Epithelial cell of esophagus (primary cell): Measurements from ENCODE around the gene IL13.

Experiments used
- DNase-seq: peaks from one replicate; pipeline ENCODE4 v3.0.0; 2010; ENCODE audit warnings: low read depth
- H3K4me3 ChIP-seq: 2 replicates; pipeline ENCODE4 v1.5.1; 2011; ENCODE audit warnings: mild to moderate bottlenecking, low read length, control low read depth
- TF ChIP-seq, protein P1 (sequence below): IDR thresholded peaks from 2 replicates; pipeline ENCODE4 v1.5.1; 2011; ENCODE audit warnings: low read depth, mild to moderate bottlenecking, low read length, control low read depth, inconsistent platforms; ENCODE audit not compliant: insufficient read depth; ENCODE audit errors: missing control alignments

IL13 gene

DNA sequence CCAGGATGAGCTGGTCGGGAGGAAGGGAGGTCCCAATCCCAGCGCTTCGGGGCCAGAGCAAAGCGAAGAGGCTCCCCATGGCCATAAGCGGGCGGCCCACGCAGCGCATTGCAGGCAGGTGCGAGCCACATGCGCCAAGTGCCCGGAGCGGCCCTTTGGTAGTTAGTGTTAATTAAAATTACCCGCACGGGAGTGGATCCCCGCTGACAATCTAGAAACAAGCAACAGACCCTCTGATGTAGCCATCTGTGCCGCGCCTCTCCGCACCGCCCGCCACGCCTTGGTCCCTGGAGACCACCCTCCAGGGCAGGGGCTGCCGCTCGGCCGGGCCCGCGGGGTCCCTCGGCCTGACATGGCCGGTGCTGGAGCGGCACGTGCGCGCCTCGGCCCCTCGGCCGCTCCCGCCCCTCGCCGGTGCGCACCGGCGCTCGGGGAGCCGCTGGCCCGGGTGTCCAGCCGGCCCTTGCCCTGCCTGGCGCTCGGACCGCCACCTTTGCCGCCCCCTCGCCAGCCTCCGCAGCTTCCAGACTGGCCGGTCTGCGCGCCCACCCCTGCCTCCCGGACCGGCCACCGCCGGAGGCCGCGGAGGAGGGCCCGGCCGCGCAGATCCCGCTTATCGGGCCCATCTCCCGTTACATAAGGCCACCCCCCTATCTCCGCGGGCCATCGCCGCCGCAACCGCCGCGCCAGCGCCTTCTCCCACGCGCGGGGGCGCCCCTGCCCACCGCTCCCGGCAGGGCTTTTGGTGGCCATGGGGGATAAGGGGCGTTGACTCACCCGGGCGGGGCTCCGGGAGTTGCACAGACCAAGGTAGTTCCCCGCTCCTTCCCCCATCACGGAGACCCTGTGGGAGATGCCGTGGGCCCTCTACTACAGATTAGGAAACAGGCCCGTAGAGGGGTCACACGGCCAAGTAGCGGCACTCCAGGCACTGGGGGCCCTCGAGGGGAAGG, 1.9 kb upstream of the IL13 start:
- peak overlapping the region; percentile 16 for H3K4me3 ChIP-seq
- DNase-seq: peak; percentile 24
- TF ChIP-seq, protein P1, sequence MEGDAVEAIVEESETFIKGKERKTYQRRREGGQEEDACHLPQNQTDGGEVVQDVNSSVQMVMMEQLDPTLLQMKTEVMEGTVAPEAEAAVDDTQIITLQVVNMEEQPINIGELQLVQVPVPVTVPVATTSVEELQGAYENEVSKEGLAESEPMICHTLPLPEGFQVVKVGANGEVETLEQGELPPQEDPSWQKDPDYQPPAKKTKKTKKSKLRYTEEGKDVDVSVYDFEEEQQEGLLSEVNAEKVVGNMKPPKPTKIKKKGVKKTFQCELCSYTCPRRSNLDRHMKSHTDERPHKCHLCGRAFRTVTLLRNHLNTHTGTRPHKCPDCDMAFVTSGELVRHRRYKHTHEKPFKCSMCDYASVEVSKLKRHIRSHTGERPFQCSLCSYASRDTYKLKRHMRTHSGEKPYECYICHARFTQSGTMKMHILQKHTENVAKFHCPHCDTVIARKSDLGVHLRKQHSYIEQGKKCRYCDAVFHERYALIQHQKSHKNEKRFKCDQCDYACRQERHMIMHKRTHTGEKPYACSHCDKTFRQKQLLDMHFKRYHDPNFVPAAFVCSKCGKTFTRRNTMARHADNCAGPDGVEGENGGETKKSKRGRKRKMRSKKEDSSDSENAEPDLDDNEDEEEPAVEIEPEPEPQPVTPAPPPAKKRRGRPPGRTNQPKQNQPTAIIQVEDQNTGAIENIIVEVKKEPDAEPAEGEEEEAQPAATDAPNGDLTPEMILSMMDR: no peak

DNA sequence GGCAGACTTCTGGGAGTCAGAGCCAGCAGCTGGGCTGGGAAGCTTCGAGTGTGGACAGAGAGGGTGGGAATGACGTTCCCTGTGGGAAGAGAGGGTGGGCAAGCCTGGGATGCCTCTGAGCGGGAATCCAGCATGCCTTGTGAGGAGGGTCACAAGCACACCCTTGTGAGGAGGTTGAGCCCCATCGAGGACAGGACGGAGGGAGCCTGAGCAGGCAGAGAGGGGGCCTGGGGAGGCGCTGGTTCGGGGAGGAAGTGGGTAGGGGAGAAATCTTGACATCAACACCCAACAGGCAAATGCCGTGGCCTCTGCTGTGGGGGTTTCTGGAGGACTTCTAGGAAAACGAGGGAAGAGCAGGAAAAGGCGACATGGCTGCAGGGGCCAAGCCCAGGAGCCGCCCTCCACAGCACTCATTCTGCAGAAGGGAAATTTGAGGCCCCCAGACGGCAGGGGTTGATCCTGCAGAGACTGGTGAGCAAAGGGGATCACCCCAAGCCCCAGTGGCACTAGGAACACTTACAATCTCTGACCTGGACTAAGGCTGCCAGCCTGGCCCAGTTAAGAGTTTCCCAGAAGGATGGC, 1.1 kb upstream of the IL13 start:
- DNase-seq: no peak
- no peak overlapping the region for H3K4me3 ChIP-seq
- TF ChIP-seq, protein P1: no peak

DNA sequence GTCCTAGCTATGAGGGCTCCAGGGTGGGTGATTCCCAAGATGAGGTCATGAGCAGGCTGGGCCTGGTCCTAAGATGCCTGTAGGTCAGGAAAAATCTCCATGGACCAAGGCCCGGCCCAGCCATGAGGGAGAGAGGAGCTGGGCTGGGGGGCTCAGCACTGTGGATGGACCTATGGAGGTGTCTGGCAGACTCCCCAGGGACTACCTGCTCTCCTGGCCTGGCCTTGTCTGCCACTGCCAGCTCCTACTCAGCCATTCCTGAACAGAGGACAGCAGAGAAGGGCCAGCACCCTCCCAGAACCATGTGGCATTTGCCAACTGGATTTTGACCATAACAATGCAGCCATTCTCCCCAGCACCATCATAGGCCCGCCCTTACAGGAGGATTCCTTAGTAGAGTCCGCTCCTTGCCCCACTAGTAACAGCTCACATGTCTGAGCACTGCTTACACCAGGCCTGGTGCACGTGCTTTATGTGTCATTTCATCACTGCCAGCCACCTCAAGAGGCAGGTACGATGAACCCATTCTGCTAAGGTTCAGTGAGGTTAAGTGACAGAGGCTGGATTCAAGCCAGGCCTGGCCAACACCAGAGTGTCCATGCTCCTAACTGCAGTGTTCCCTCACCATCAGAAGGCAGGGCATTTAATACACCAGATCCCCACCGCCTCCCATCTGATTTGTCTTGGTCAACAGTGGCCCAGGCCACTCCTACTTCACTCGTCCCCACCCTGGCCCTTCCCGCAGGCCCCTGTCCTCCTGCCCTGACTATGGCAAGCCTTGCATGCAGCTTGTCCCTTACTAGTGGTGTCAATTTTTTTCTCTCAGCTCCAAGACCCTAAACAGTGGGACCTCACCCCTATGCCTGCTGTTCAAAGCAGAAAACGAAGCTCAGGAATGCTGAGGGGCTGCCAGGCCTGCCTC, 669 bp downstream of the IL13 start:
- H3K4me3 ChIP-seq: no peak overlapping the region
- DNase-seq: no peak
- TF ChIP-seq, protein P1: no peak

DNA sequence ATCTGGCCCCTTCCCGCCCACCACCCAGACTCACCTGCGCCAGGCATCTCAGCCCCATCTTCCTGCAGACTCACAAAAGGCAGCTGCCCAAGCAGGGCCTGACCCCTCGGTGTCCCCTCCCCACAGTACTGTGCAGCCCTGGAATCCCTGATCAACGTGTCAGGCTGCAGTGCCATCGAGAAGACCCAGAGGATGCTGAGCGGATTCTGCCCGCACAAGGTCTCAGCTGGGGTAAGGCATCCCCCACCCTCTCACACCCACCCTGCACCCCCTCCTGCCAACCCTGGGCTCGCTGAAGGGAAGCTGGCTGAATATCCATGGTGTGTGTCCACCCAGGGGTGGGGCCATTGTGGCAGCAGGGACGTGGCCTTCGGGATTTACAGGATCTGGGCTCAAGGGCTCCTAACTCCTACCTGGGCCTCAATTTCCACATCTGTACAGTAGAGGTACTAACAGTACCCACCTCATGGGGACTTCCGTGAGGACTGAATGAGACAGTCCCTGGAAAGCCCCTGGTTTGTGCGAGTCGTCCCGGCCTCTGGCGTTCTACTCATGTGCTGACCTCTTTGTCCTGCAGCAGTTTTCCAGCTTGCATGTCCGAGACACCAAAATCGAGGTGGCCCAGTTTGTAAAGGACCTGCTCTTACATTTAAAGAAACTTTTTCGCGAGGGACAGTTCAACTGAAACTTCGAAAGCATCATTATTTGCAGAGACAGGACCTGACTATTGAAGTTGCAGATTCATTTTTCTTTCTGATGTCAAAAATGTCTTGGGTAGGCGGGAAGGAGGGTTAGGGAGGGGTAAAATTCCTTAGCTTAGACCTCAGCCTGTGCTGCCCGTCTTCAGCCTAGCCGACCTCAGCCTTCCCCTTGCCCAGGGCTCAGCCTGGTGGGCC, 1.9 kb downstream of the IL13 start:
- no peak overlapping the region for H3K4me3 ChIP-seq
- no peak for DNase-seq
- TF ChIP-seq, protein P1: no peak

DNA sequence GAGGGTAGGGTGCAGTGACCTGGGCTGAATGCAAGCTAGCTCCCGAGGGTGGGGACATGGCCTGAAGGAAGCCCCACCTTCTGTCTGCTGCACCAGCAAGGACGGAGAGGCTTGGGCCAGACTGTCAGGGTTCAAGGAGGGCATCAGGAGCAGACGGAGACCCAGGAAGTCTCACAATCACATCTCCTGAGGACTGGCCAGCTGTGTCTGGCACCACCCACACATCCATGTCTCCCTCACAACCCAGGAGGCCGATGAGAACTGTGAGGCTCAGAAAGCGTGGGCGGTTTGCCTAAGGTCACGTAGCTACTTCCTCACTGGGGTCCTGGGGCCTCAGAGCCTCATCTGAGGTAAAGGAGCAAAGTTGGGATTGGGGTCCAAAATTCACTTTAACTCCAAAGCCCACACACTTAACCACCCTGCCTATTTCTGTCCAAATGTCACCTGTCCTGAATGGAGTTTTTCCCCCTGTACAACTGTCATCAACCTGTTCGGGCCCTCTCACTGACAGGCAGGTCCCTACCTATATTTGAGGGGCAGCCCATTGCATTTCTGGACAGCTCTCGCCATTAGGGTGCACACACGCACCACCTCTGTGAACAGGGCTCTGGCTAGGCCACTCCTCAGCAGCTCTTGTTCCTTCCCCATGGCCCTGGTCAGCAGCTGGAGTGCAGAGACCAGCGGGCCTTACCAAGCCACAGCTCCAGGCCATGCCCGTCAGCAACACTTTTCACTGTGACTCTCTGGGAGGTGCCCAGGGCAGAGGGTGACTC, 3.4 kb downstream of the IL13 start:
- H3K4me3 ChIP-seq: no peak overlapping the region
- TF ChIP-seq, protein P1: no peak
- no peak for DNase-seq

DNA sequence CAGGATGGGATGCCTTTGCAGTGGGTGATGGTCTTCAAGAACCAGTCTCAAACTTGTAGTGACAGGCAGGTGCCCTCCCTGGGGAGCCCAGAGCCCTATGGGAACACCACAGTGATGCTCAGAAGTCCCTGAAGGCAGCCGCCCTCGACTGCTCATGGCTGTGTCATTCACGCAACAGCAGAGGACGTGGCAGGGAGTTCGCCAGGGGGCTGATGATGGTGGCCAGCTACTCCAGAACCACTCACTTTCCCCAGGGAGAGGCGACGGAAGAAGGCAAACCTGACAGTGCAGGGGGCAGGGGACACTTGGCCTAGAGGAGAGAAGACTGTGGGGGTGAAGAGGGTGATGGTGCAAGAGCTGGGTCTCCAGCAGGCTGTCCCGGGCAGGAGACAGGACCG, 4.0 kb downstream of the IL13 start:
- no peak for DNase-seq
- TF ChIP-seq, protein P1: no peak
- H3K4me3 ChIP-seq: no peak overlapping the region
